PC-3 (cell line): ENCODE data around the gene SCN5A. TPM values are rescaled to one million over a fixed set of nuclear protein-coding genes. Genes with fewer than 3 reads are reported as not detected.

Experiments used
- ATAC-seq: fragments of 200-7000 bp; cut with Tn5 transposase; 2 replicates; pipeline ENCODE4 v1.9.1; 2020; ENCODE audit warnings: mild to moderate bottlenecking, moderate library complexity
- BruUV-seq: library from RNA; stranded (reverse); fragments of 400-500 nt; replicated peaks from 2 replicates; lab custom pipeline; 2021; lab: Mats Ljungman, UMichigan
- CTCF ChIA-PET: fragments of 300-600 bp; sonication (Branson Sonifier 250); formaldehyde crosslinking; loops from one replicate; lab custom pipeline; 2022; ENCODE audit warnings: antibody characterized with exemption; lab: Charles Lee
- POLR2A ChIA-PET: fragments of 300-600 bp; sonication (Branson Sonifier 250); formaldehyde crosslinking; loops from one replicate; lab custom pipeline; 2022; ENCODE audit warnings: antibody characterized with exemption; ENCODE audit not compliant: unreplicated experiment; lab: Charles Lee
- DNase-seq: peaks from one replicate; pipeline ENCODE4 v3.0.0-alpha.2; 2015
- H2AFZ ChIP-seq: fragments of 300-600 bp; sonication (generic); 2 replicates; pipeline ENCODE4 v1.6.0; 2016; ENCODE audit warnings: antibody characterized with exemption, low read length
- H3F3A ChIP-seq: fragments of 300-600 bp; sonication (generic); one replicate; pipeline ENCODE4 v1.6.0; 2017; ENCODE audit warnings: antibody characterized with exemption, low read length, control low read depth, mild to moderate bottlenecking; ENCODE audit not compliant: unreplicated experiment
- H3K27ac ChIP-seq: fragments of 300-600 bp; sonication (generic); 2 replicates; pipeline ENCODE4 v1.5.1; 2016; ENCODE audit warnings: mild to moderate bottlenecking, low read length
- H3K27me3 ChIP-seq: fragments of 300-600 bp; sonication (generic); 2 replicates; pipeline ENCODE4 v1.6.1; 2016; ENCODE audit warnings: low read length, mixed read lengths
- H3K36me3 ChIP-seq: fragments of 300-600 bp; sonication (generic); 2 replicates; pipeline ENCODE4 v1.6.1; 2016; ENCODE audit warnings: low read depth, mixed run types, low read length, mixed read lengths
- H3K4me1 ChIP-seq: fragments of 300-600 bp; sonication (generic); 2 replicates; pipeline ENCODE4 v1.5.1; 2016; ENCODE audit warnings: low read length; ENCODE audit not compliant: insufficient read depth
- H3K4me2 ChIP-seq: fragments of 300-600 bp; sonication (generic); 2 replicates; pipeline ENCODE4 v1.6.0; 2016; ENCODE audit warnings: low read length
- H3K4me3 ChIP-seq: fragments of 300-600 bp; sonication (generic); 2 replicates; pipeline ENCODE4 v1.5.1; 2016; ENCODE audit warnings: mild to moderate bottlenecking, low read length, mixed read lengths
- H3K79me2 ChIP-seq: fragments of 300-600 bp; sonication (generic); 2 replicates; pipeline ENCODE4 v1.6.1; 2017; ENCODE audit warnings: low read length, mixed read lengths
- H3K9ac ChIP-seq: fragments of 300-600 bp; sonication (generic); 2 replicates; pipeline ENCODE4 v1.6.0; 2016; ENCODE audit warnings: mild to moderate bottlenecking, low read length
- H3K9me2 ChIP-seq: fragments of 300-600 bp; sonication (generic); replicated peaks from 2 replicates; pipeline ENCODE4 v1.6.1; 2016; ENCODE audit warnings: mixed run types, low read length, mixed read lengths
- H3K9me3 ChIP-seq: fragments of 300-600 bp; sonication (generic); 2 replicates; pipeline ENCODE4 v1.6.1; 2016; ENCODE audit warnings: low read length, mixed read lengths
- H4K20me1 ChIP-seq: fragments of 300-600 bp; sonication (generic); 2 replicates; pipeline ENCODE4 v1.6.1; 2016; ENCODE audit warnings: low read length, mixed read lengths
- CTCF ChIP-seq: fragments of 300-600 bp; sonication (generic); conservative IDR thresholded peaks from 2 replicates; pipeline ENCODE4 v1.5.1; 2017; ENCODE audit warnings: antibody characterized with exemption, low read depth, mild to moderate bottlenecking, low read length
- EZH2 ChIP-seq: fragments of 300-600 bp; sonication (generic); IDR thresholded peaks from one replicate; pipeline ENCODE4 v1.6.1; 2017; ENCODE audit warnings: antibody characterized with exemption, mild to moderate bottlenecking, low read length; ENCODE audit not compliant: unreplicated experiment
- EZH2phosphoT487 ChIP-seq: fragments of 300-600 bp; sonication (generic); IDR thresholded peaks from 2 replicates; pipeline ENCODE4 v1.6.1; 2018; ENCODE audit warnings: mild to moderate bottlenecking, antibody characterized with exemption, low read length, borderline replicate concordance
- intact Hi-C: fragments of 100-400 bp; cut with micrococcal nuclease; formaldehyde crosslinking; loops from 2 replicates; pipeline ENCODE4 v1.9.0; 2023
- total RNA-seq: library from RNA; depleted of rRNA; stranded (reverse); fragments of >200 nt; gene quantifications from 2 replicates; pipeline ENCODE4 v1.2.3, GENCODE V29; 2014

SCN5A gene
- total RNA-seq, 1 experiment from 2014 or later = not detected

GRCh38 chr3:38526792-38527191 is 122.7 kb downstream of the SCN5A start:
- CTCF ChIA-PET = no interaction called here

GRCh38 chr3:38524141-38524739 is 125.2 kb downstream of the SCN5A start:
- no peak overlapping the region for H3K27ac ChIP-seq
- no peaks in the 10 kb centered on the region for H3K9me3 ChIP-seq
- H3K79me2 ChIP-seq = no peaks in the 10 kb centered on the region
- no peak overlapping the region for H3K9ac ChIP-seq
- H3K4me2 ChIP-seq = no peak overlapping the region
- DNase-seq (no peak), ATAC-seq (no peak)
- no peak for TF ChIP-seq EZH2
- TF ChIP-seq EZH2phosphoT487 = no peak
- no peak for TF ChIP-seq CTCF
- no TSS peak for BruUV-seq
- CTCF ChIA-PET = no interaction called here
- H2AFZ ChIP-seq = no peak overlapping the region
- POLR2A ChIA-PET = no interaction called here
- peaks cover 14% of the 10 kb centered on the region for H3K36me3 ChIP-seq
- H3K27me3 ChIP-seq = no peaks in the 10 kb centered on the region
- H3K4me3 ChIP-seq = no peak overlapping the region
- H3K4me1 ChIP-seq = no peaks in the 10 kb centered on the region
- intact Hi-C loops = no loop called here
- no peaks in the 10 kb centered on the region for H4K20me1 ChIP-seq
- H3F3A ChIP-seq = no peaks in the 10 kb centered on the region
- H3K9me2 ChIP-seq = no peaks in the 10 kb centered on the region

More at GRCh38 chr3:38526792-38527191, 122.7 kb downstream of the SCN5A start:
- Histone ChIP-seq H4K20me1 (no peaks in the 10 kb centered on the region), H3K36me3 (peaks cover 14% of the 10 kb centered on the region), H2AFZ (no peak overlapping the region), H3K4me3 (no peak overlapping the region), H3K9me2 (no peaks in the 10 kb centered on the region), H3K79me2 (no peaks in the 10 kb centered on the region), H3K4me1 (no peaks in the 10 kb centered on the region), H3K9me3 (no peaks in the 10 kb centered on the region), H3K27me3 (no peaks in the 10 kb centered on the region), H3K9ac (no peak overlapping the region), H3F3A (no peaks in the 10 kb centered on the region), H3K4me2 (no peak overlapping the region), H3K27ac (no peak overlapping the region)
- no peak for DNase-seq
- intact Hi-C loops = no loop called here
- no peak for ATAC-seq
- POLR2A ChIA-PET = no interaction called here
- BruUV-seq = no TSS peak
- TF ChIP-seq EZH2phosphoT487 = no peak
- no peak for TF ChIP-seq EZH2
- no peak for TF ChIP-seq CTCF

GRCh38 chr3:38522002-38522401 is 127.5 kb downstream of the SCN5A start:
- peaks cover 4% of the 10 kb centered on the region for H3K4me1 ChIP-seq
- intact Hi-C loops = no loop called here
- H3K27me3 ChIP-seq = no peaks in the 10 kb centered on the region
- no peaks in the 10 kb centered on the region for H3K79me2 ChIP-seq
- H4K20me1 ChIP-seq = no peaks in the 10 kb centered on the region
- no TSS peak for BruUV-seq
- H3K36me3 ChIP-seq = peaks cover 7% of the 10 kb centered on the region
- no peak overlapping the region for H3K9ac ChIP-seq
- no peaks in the 10 kb centered on the region for H3K9me3 ChIP-seq
- H3K27ac ChIP-seq = no peak overlapping the region
- no peak for DNase-seq
- CTCF ChIA-PET = interaction anchor here (0.6 to 1.9 kb wide), 7 partner anchors 25 to 478 kb away, joined by 3 to 14 read pairs (median 3); partner anchors contain the start of gene EXOG
- no peak overlapping the region for H2AFZ ChIP-seq
- POLR2A ChIA-PET = no interaction called here
- no peak overlapping the region for H3K4me3 ChIP-seq
- H3K4me2 ChIP-seq = no peak overlapping the region
- no peaks in the 10 kb centered on the region for H3F3A ChIP-seq
- ATAC-seq = no peak
- H3K9me2 ChIP-seq = no peaks in the 10 kb centered on the region
- TF ChIP-seq CTCF (no peak), EZH2phosphoT487 (no peak), EZH2 (no peak)
